Trophoblast cell (in vitro differentiated cells and primary cell): Measurements from ENCODE around the gene LPAR1.

Source experiments
- DNase-seq, 2 donors: peaks; one replicate each; pipeline ENCODE4 v3.0.0-alpha.2; 2016
- H2AFZ ChIP-seq: 2 replicates; pipeline ENCODE4 v1.6.1; 2013; ENCODE audit warnings: low read length, moderate library complexity, mild to moderate bottlenecking; ENCODE audit not compliant: insufficient read depth, poor library complexity
- H2AK5ac ChIP-seq: 2 replicates; pipeline ENCODE4 v1.6.1; 2013; ENCODE audit warnings: mild to moderate bottlenecking, low read length
- H2BK120ac ChIP-seq: 2 replicates; pipeline ENCODE4 v1.6.1; 2013; ENCODE audit warnings: low read length, mild to moderate bottlenecking, moderate library complexity; ENCODE audit not compliant: insufficient read depth, poor library complexity
- H2BK12ac ChIP-seq: 2 replicates; pipeline ENCODE4 v1.6.1; 2013; ENCODE audit warnings: mild to moderate bottlenecking, low read length, moderate library complexity
- H2BK5ac ChIP-seq: 2 replicates; pipeline ENCODE4 v1.6.1; 2013; ENCODE audit warnings: low read length, low read depth, moderate library complexity, mild to moderate bottlenecking; ENCODE audit not compliant: poor library complexity
- H3K14ac ChIP-seq: 2 replicates; pipeline ENCODE4 v1.6.1; 2013; ENCODE audit warnings: mild to moderate bottlenecking, low read length
- H3K18ac ChIP-seq: 2 replicates; pipeline ENCODE4 v1.6.1; 2013; ENCODE audit warnings: mild to moderate bottlenecking, low read length
- H3K23ac ChIP-seq: 2 replicates; pipeline ENCODE4 v1.6.1; 2013; ENCODE audit warnings: low read length
- H3K27ac ChIP-seq: 2 replicates; pipeline ENCODE4 v1.5.1; 2013; ENCODE audit warnings: low read depth, mild to moderate bottlenecking, inconsistent platforms, low read length, moderate library complexity
- H3K27me3 ChIP-seq: 2 replicates; pipeline ENCODE4 v1.6.1; 2013; ENCODE audit warnings: inconsistent platforms, mild to moderate bottlenecking, low read length, moderate library complexity; ENCODE audit not compliant: insufficient read depth
- H3K36me3 ChIP-seq, 2 experiments: 1 replicate in 1 of 2; 2 replicates in 1 of 2; pipeline ENCODE4 v1.6.1; 2013; ENCODE audit warnings: low read length in 2 of 2, mild to moderate bottlenecking in 2 of 2, moderate library complexity in 1 of 2; ENCODE audit not compliant: insufficient read depth in 2 of 2, control insufficient read depth in 1 of 2
- H3K4ac ChIP-seq: 2 replicates; pipeline ENCODE4 v1.6.1; 2013; ENCODE audit warnings: low read depth, mild to moderate bottlenecking, low read length, moderate library complexity
- H3K4me1 ChIP-seq, 2 experiments: 1 replicate in 1 of 2; 2 replicates in 1 of 2; pipeline ENCODE4 v1.6.1; 2013; ENCODE audit warnings: low read length in 2 of 2, mild to moderate bottlenecking in 2 of 2, moderate library complexity in 1 of 2; ENCODE audit not compliant: insufficient read depth in 2 of 2, control insufficient read depth in 1 of 2
- H3K4me2 ChIP-seq: 2 replicates; pipeline ENCODE4 v1.6.1; 2013; ENCODE audit warnings: inconsistent platforms, mild to moderate bottlenecking, low read length, moderate library complexity
- H3K4me3 ChIP-seq: 2 replicates; pipeline ENCODE4 v1.5.1; 2013; ENCODE audit warnings: mild to moderate bottlenecking, low read depth, low read length, inconsistent platforms
- H3K79me1 ChIP-seq: one replicate; pipeline ENCODE4 v1.6.1; 2013; ENCODE audit warnings: low read length
- H3K79me2 ChIP-seq: 2 replicates; pipeline ENCODE4 v1.6.1; 2013; ENCODE audit warnings: low read length, mild to moderate bottlenecking; ENCODE audit not compliant: control insufficient read depth, insufficient read depth, poor library complexity
- H3K9ac ChIP-seq: 2 replicates; pipeline ENCODE4 v1.6.1; 2013; ENCODE audit warnings: mild to moderate bottlenecking, low read length
- H3K9me3 ChIP-seq: 2 replicates; pipeline ENCODE4 v1.6.1; 2013; ENCODE audit warnings: low read depth, mild to moderate bottlenecking, control low read depth, inconsistent platforms, low read length; ENCODE audit not compliant: insufficient read depth
- H4K12ac ChIP-seq: 2 replicates; pipeline ENCODE4 v1.6.1; 2013; ENCODE audit warnings: low read depth, mild to moderate bottlenecking, low read length, moderate library complexity
- H4K8ac ChIP-seq: 2 replicates; pipeline ENCODE4 v1.6.1; 2013; ENCODE audit warnings: low read depth, mild to moderate bottlenecking, low read length, moderate library complexity
- H4K91ac ChIP-seq: one replicate; pipeline ENCODE4 v1.6.1; 2013; ENCODE audit warnings: low read depth, mild to moderate bottlenecking, low read length, moderate library complexity
- WGBS: extraction: QIAGEN DNeasy Blood & Tissue Kit; methylation state at CpG from one replicate; pipeline ENCODE4 v1.1.7; 2013; ENCODE audit warnings: missing lambda C conversion rate; ENCODE audit not compliant: insufficient read length, insufficient coverage; ENCODE audit errors: extremely low coverage; 5-methylcytosine and 5-hydroxymethylcytosine counted together

The LPAR1 gene

GRCh38 chr9:111020594-111020993 lies 17.7 kb downstream of the LPAR1 start:
- Histone ChIP-seq H3K9me3 (no peaks in the 10 kb centered on the region), H2AK5ac (no peak overlapping the region), H3K4ac (no peak overlapping the region), H4K8ac (no peak overlapping the region), H2BK12ac (no peak overlapping the region), H3K27ac (no peak overlapping the region), H3K27me3 (no peaks in the 10 kb centered on the region), H4K91ac (no peak overlapping the region), H3K79me2 (no peaks in the 10 kb centered on the region), H2AFZ (no peak overlapping the region), H4K12ac (no peak overlapping the region), H3K79me1 (no peaks in the 10 kb centered on the region), H3K36me3 (no peaks in the 10 kb centered on the region), H3K14ac (no peak overlapping the region), H3K4me1 (no peaks in the 10 kb centered on the region), H3K18ac (no peak overlapping the region), H3K4me2 (no peak overlapping the region), H3K9ac (no peak overlapping the region), H3K4me3 (no peak overlapping the region), H2BK120ac (no peak overlapping the region), H3K23ac (no peak overlapping the region), H2BK5ac (no peak overlapping the region)
- DNase-seq: no peak
- 100% methylated on average over 1 of the region's 1 CpG for WGBS

GRCh38 chr9:111016426-111017045 lies 21.7 kb downstream of the LPAR1 start:
- no peak overlapping the region for H3K14ac ChIP-seq
- H3K4me1 ChIP-seq: no peaks in the 10 kb centered on the region
- no peak overlapping the region for H3K4ac ChIP-seq
- peak overlapping the region; percentile 33 for H3K9ac ChIP-seq
- no peak overlapping the region for H3K23ac ChIP-seq
- H3K9me3 ChIP-seq: no peaks in the 10 kb centered on the region
- no peak overlapping the region for H2BK120ac ChIP-seq
- H3K79me2 ChIP-seq: no peaks in the 10 kb centered on the region
- DNase-seq: no peak
- no CpG with 5 or more reads among the region's 3 CpGs for WGBS
- no peak overlapping the region for H4K8ac ChIP-seq
- H3K79me1 ChIP-seq: no peaks in the 10 kb centered on the region
- no peak overlapping the region for H4K12ac ChIP-seq
- no peaks in the 10 kb centered on the region for H3K36me3 ChIP-seq
- H3K27ac ChIP-seq: no peak overlapping the region
- no peak overlapping the region for H2BK5ac ChIP-seq
- H2AFZ ChIP-seq: no peak overlapping the region
- H3K27me3 ChIP-seq: no peaks in the 10 kb centered on the region
- no peak overlapping the region for H3K4me2 ChIP-seq
- H2AK5ac ChIP-seq: no peak overlapping the region
- no peak overlapping the region for H3K4me3 ChIP-seq
- H2BK12ac ChIP-seq: no peak overlapping the region
- no peak overlapping the region for H3K18ac ChIP-seq
- no peak overlapping the region for H4K91ac ChIP-seq

GRCh38 chr9:111016016-111016415 lies 22.3 kb downstream of the LPAR1 start:
- no peak overlapping the region for H4K91ac ChIP-seq
- H2BK12ac ChIP-seq: no peak overlapping the region
- no peak overlapping the region for H2BK5ac ChIP-seq
- no peak overlapping the region for H4K12ac ChIP-seq
- H2AFZ ChIP-seq: no peak overlapping the region
- no peaks in the 10 kb centered on the region for H3K36me3 ChIP-seq
- H3K27ac ChIP-seq: no peak overlapping the region
- no peaks in the 10 kb centered on the region for H3K4me1 ChIP-seq
- no peak overlapping the region for H3K23ac ChIP-seq
- no peaks in the 10 kb centered on the region for H3K9me3 ChIP-seq
- no peak overlapping the region for H3K4ac ChIP-seq
- H4K8ac ChIP-seq: no peak overlapping the region
- no peak overlapping the region for H2AK5ac ChIP-seq
- no peaks in the 10 kb centered on the region for H3K79me2 ChIP-seq
- no peaks in the 10 kb centered on the region for H3K27me3 ChIP-seq
- no peak for DNase-seq
- no peak overlapping the region for H3K18ac ChIP-seq
- no peak overlapping the region for H2BK120ac ChIP-seq
- WGBS: no CpG with 5 or more reads among the region's 1 CpG
- H3K14ac ChIP-seq: no peak overlapping the region
- H3K4me2 ChIP-seq: no peak overlapping the region
- no peak overlapping the region for H3K4me3 ChIP-seq
- H3K79me1 ChIP-seq: no peaks in the 10 kb centered on the region
- H3K9ac ChIP-seq: no peak overlapping the region

GRCh38 chr9:111013707-111014106 lies 24.6 kb downstream of the LPAR1 start:
- H3K14ac ChIP-seq: no peak overlapping the region
- H3K23ac ChIP-seq: no peak overlapping the region
- no peak overlapping the region for H3K4me3 ChIP-seq
- no peak overlapping the region for H4K91ac ChIP-seq
- H3K27ac ChIP-seq: no peak overlapping the region
- no peaks in the 10 kb centered on the region for H3K27me3 ChIP-seq
- no peak overlapping the region for H2BK12ac ChIP-seq
- H4K8ac ChIP-seq: no peak overlapping the region
- no peak overlapping the region for H3K4me2 ChIP-seq
- H2BK120ac ChIP-seq: no peak overlapping the region
- H3K4me1 ChIP-seq: no peaks in the 10 kb centered on the region
- H2AK5ac ChIP-seq: no peak overlapping the region
- H3K9ac ChIP-seq: no peak overlapping the region
- WGBS: no CpG with 5 or more reads among the region's 1 CpG
- H2BK5ac ChIP-seq: no peak overlapping the region
- no peak overlapping the region for H2AFZ ChIP-seq
- H3K9me3 ChIP-seq: no peaks in the 10 kb centered on the region
- H3K4ac ChIP-seq: no peak overlapping the region
- DNase-seq: no peak
- no peaks in the 10 kb centered on the region for H3K79me1 ChIP-seq
- H3K18ac ChIP-seq: no peak overlapping the region
- H3K79me2 ChIP-seq: no peaks in the 10 kb centered on the region
- no peak overlapping the region for H4K12ac ChIP-seq
- no peaks in the 10 kb centered on the region for H3K36me3 ChIP-seq
